HT-29 (cell line): ENCODE results near the gene SLC26A11. TPM values are rescaled to one million over a fixed set of nuclear protein-coding genes. Genes with fewer than 3 reads are reported as not detected.

ENCODE experiments used
- DNase-seq: peaks from one replicate; pipeline ENCODE4 v3.0.0-alpha.2; 2015; ENCODE audit warnings: low spot score
- total RNA-seq: library from RNA; depleted of rRNA; stranded (reverse); fragments of >200 nt; shearing (Covaris generic); gene quantifications from 2 replicates; pipeline ENCODE4 v1.2.3, GENCODE V29; 2014; rRNA removed

SLC26A11 gene
- 0.94 and 2.8 TPM in 2 replicates for total RNA-seq

DNA sequence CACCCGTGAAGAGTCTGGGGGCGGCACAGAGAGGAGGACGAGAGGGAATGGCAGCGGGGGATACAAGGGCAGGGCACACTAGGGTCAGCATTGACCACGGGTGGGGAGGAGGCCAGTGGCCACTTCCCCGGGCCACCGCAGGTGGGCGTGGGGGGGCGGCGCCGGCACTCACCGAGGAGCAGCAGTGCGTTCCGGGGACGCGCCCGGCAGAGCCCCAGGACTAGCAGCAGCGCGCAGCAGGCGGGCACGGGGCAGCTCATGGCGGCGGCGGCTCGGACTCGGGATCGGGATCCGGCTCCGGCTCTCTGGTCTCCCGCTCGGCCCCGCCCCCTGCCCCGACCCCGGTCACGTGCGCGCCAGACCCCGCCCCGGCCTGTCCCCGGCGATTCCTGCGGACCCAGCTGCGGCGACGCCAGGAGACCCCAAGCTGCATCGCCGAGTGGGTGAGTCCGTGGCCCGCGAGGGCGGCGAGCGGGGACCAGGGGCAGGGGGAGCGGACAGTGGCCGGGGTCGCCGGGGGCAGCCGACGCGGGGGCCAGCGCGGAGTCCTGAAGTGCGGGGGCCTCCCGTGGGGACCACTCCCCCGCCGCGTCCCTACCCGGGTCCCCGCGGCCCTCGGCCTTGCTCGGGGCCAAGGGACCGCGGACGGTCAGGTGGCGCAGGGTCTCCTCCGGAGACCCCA is at the start of gene SLC26A11, which contains the start of gene SGSH:
Gene SLC26A11, plus strand, starts transcription at position 374 of the 682 bp plus-strand sequence. CDS start 1,134 bp downstream, outside the sequence.
Gene SGSH, minus strand, starts transcription at position 280 of the 682 bp plus-strand sequence. Its CDS starts 20 bp downstream, at position 260.
- DNase-seq = peak; percentile 15

DNA sequence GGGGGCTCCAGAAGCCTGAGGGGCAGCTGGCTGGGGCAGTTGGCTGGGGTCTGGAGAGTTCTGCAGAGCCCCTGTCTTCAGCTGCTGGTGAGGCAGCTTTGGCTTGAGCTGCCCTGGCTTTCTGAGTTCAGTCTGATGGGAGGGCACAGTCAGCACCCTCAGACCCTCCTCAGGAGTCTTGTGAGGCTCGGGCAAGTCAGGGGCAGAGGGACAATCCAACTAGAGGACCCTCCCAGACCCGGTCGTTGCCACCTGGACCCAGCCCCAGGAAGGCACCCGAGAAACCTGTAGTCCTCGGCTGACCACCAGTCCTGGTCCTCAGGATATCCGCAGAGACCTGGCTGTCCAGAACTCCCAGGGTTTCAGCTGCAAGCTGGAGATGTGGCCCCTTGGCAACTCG is 48.5 kb upstream of the SLC26A11 start:
- DNase-seq = no peak

DNA sequence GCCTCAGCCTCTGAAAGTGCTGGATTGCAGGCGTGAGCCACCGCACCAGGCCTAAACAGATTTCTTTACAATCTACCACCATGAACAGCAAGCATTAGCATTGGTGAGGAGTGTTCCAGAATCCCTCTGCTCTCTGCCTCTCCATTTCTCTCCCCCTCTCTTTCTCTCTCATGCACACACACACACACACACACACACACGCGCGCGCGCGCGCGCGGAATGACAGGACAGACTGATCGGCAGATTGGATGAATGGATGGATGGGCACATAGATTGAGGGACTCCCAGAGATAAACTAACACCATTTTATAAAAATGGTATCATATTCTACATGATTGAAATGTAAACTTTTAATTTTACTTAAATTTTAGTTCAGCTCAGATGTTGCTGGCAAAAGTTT is 47.1 kb upstream of the SLC26A11 start:
- DNase-seq = no peak

DNA sequence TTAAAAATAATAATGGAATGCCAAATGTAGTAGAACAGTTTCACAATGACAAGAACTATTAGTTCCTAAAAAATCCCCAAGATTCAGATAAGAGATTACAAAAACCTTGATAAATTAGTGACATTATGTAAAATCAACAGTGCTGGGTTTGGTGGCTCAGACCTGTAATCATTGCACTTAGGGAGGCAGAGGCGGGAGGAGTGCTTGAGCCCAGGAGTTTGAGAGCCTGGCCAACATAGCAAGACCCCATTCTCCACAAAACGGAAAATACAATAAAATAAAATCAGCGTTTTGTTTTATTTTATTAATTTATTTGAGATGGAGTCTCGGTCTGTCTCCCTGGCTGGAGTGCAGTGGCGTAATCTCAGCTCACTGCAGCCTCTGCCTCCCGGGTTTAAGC is 46.3 kb upstream of the SLC26A11 start:
- no peak for DNase-seq

DNA sequence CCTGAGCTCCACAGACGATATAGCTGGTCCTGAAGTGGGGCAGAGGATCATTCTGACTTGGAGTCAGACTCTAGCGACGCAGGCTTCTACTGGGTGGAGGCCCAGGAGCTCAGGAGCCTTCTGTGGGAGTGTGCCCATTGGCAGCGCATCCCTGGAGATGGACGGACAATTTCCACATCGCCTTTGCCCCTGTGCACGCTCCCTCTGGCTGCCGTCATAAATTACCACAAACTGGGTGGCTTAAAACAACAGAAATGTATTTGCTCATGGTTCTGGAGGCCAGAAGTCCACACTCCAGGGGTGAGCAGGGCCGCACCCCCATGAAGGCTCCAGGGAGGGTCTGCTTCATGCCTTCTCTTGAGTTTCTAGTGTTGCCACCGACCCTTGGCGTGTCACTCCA is 43.5 kb upstream of the SLC26A11 start:
- no peak for DNase-seq

DNA sequence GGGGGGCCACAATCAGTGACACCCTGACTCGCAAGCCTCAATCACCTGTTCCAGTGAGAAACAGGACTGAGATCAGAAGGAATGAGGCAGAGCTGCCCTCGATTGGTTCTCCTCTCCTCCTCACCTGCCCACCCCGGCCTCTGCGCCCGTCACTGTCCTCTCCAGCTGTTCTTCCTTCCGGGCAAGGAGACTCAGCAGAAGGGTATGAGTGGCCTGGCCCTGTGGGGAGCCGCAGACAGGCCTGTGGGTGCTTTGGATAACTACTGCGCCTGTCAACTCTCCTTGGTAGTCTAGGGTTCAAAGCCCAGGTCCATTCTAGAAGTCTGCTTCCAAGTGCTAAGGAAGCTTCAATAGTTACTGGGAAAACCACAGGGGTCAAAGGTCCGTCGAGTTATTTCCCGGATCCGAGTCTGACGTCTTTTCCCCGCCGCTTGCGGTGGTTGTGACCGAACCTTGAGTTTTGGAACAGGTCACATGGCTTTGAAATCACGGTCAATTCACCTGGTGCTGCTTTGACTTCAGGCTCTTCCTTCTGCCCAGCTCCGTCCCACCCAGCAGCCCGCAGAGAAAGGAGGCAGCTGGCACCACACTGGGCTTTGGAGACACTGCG is 42.1 kb upstream of the SLC26A11 start:
- DNase-seq = peak; percentile 67

DNA sequence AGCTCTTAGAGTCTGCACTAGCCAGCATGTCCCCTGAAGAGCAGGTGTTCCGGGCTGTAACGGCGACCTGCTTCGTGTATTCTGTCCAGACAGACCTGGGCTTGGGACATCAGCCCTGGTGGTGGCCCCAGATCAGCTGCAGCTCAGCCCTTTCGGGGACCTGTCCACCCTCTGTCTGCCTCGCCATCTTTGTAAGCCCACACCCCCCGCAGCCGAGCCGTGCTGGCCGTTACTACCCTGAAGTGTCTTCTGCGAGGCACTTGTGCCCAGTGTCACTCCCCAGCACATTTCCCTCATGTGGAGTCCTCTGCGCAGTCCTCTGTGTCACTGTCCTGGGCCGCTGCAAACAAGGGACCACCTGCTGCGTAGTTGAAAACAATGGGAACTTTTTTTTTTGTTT is 40.0 kb upstream of the SLC26A11 start:
- no peak for DNase-seq

DNA sequence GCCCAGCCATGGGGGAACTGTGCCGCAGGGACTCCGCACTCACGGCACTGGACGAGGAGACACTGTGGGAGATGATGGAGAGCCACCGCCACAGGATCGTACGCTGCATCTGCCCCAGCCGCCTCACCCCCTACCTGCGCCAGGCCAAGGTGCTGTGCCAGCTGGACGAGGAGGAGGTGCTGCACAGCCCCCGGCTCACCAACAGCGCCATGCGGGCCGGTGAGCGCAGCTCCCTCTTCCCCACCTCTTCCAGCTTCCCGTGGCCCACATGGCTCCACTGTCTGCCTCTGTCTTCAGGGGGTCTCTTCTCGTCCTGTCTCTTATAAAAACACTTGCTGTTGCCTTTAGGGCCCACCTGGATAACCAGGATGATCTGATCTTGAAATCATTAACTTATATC is 38.8 kb upstream of the SLC26A11 start:
- DNase-seq = no peak

DNA sequence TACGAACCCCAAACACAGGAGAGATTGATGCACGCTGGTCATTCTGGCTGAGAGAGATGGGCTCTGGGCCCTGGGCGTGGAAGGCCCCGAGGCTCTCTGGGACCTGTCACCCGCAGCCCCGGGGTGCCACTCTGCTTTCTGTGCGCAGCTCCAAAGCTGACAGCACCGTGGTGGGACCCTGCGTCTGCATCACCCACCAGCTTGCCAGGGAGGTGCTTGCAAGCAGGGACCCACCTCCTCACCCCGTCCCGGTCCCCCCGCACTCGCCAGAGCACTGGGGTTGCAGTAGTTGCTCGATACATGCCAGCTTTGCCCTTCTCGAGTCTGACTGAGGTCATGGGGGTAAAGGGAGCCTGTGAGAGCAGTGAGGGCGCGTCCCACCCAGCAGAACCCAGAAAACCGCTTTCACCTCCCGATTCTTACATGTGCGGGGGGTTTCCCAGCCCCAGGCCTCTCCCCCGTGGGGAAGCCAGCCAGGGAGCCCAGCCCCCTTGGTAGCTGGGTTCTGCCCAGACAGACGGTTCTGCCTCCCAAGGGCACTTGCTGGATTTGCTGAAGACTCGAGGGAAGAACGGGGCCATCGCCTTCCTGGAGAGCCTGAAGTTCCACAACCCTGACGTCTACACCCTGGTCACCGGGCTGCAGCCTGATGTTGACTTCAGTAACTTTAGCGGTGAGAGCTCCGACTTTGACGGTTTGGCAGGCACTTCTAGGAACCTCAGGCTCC is 37.9 kb upstream of the SLC26A11 start:
- DNase-seq = no peak

DNA sequence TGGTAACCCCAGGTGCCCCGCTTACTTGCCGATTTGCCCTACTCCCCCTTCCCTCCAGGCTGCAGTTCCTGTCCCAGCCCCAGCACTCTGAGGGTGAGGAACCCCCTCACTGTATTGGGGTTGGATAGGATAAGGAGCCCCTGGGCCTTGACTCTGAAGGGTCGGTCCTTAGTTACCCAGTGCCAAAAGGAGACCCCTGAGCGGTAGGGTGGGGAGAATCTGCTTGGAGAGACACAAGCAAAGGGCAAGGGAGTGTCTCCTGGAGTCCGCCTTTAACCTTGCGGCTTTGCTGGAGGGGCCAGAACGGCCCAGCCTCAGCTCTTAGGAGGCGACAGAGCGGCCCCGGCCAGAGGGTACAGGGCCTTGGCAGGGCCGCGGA is 37.4 kb upstream of the SLC26A11 start:
- DNase-seq = no peak

DNA sequence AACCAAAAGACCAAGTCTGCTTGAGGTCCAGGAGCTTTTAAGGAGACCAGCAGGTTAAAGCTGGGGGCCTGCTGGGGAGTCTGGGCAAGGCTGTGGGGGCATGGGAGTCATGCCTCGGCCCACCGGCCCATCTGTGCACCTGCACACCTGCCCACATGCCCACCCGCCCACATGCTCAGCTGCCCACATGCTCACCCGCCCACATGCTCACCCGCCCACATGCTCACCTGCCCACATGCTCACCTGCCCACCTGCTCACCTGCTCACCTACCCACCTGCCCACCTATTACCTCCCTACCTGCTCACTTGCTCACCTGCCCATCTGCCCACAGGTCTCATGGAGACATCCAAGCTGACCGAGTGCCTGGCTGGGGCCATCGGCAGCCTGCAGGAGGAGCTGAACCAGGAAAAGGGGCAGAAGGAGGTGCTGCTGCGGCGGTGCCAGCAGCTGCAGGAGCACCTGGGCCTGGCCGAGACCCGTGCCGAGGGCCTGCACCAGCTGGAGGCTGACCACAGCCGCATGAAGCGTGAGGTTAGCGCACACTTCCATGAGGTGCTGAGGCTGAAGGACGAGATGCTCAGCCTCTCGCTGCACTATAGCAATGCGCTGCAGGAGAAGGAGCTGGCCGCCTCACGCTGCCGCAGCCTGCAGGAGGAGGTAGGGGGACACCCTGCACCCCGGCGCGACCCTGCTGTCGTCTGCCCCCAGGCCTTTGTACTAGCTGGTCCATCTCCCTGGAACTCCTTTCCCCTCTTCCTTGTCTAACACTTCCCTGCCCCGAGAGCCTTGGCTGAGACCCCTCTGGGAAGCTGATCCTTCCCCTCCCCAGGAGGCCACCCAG is 36.4 kb upstream of the SLC26A11 start:
- DNase-seq = no peak

DNA sequence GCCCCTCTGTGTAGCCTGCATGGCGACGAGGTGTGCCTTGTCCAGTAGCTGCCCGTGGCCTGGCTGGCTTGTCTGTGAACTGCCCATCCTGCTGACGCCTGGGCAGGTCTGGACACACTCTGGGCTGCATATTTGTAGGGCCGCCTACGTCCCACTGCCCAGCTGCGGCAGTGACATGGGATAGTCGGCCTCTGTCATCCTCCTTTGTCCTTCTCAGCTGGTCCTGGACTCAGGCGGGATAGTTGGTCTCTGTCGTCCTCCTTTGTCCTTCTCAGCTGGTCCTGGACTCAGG is 35.9 kb upstream of the SLC26A11 start:
- DNase-seq = no peak

DNA sequence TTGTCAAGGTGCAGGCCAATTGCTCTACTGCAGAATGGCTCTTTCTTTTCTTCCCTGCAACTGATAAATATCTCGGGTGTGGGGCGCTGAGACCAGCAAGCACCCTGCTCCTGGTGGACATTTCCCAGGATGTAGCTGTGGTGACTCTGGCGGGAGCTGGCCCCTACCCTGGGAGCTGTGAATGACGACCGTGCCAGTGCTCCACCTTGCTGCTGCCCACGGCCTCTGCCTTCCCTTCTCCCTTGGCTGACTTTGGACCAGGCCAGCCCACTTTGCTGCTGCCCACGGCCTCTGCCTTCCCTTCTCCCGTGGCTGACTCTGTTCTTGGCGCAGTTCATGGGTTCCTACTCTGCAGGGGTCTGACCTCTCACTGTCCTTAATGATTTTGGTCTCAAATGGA is 34.3 kb upstream of the SLC26A11 start:
- no peak for DNase-seq

DNA sequence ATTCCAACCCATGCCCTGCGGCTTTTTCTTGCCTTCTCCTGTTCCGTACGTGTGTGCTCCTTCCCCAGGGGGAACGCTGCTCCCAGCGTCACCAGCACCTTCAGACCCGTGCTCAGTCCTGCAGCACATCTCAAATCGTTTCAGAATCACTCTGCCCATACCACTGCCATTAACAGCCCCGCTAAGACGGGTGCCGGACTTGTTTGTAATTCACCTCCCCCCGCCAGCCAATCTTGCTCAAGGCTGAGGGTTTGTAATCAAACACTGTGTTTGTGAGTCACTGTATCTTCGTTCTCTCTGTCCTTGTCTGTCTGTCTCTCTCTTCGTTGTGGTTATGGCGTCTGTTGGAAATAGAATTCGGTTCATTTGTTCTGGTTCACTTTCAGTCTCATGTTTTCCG is 33.1 kb upstream of the SLC26A11 start:
- DNase-seq = no peak

DNA sequence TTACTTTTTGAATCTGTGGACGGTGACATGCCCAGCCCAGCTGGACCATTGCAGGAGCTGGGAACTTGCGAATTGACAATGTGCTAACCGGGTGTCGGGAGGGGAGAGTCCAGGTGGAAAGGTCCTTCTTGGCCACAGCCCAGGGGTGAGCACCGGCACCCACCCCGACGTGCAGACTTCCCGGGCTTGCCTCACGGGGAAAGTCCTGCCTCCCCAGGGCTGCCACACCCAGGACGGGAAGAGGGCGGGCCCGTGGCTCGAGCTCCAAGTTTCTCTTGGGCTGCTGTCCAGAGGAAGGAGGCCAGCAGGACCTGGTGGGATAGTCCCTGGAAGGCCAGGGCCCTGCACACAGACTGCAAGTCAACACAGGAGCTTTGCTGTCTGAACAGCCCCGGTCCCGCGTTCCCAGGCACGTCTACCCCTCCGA is 32.7 kb upstream of the SLC26A11 start:
- no peak for DNase-seq

DNA sequence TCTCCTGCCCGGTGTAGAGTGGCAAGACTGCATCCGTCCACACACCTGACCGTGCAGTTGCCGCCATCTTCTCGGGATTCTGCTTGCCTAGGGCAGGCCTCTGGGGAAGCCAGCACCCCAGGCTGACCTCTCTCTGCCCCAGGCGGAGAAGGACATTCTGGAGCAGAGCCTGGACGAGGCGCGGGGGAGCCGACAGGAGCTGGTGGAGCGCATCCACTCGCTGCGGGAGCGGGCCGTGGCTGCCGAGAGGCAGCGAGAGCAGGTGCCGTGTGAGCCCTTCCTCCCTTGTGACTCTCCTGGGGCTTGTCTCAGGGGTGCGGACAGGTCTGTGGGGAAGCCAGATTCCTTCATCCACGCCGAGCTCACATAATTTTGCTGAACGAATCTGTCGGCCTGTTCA is 30.6 kb upstream of the SLC26A11 start:
- DNase-seq = no peak

DNA sequence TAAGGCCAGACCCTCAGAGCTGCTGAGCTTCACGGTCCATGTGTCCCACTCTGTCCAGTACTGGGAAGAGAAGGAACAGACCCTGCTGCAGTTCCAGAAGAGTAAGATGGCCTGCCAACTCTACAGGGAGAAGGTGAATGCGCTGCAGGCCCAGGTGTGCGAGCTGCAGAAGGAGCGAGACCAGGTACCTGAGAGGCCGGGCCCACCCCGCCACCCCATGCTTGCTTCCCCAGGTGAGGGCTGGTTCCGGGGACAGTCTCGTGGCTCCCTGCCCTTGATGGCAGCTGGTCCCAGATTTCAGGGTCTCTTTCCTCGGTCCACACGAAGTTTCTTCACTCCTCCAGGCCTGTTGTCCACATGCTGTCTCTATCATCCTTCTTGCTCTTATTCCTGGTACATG is 29.5 kb upstream of the SLC26A11 start:
- no peak for DNase-seq

DNA sequence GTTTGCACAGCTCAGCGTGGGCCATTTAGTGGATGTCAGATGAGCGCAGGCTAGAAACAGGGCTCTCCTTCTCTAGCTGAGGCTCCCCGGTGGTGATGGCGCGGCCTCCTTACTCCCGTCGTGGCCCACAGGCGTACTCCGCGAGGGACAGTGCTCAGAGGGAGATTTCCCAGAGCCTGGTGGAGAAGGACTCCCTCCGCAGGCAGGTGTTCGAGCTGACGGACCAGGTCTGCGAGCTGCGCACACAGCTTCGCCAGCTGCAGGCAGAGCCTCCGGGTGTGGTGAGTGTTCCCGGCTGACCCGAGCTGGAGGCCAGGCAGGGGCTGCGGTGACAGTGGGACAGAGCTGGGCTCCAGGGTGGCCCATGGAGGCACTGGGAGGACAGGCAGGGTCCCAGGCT is 29.0 kb upstream of the SLC26A11 start:
- no peak for DNase-seq

DNA sequence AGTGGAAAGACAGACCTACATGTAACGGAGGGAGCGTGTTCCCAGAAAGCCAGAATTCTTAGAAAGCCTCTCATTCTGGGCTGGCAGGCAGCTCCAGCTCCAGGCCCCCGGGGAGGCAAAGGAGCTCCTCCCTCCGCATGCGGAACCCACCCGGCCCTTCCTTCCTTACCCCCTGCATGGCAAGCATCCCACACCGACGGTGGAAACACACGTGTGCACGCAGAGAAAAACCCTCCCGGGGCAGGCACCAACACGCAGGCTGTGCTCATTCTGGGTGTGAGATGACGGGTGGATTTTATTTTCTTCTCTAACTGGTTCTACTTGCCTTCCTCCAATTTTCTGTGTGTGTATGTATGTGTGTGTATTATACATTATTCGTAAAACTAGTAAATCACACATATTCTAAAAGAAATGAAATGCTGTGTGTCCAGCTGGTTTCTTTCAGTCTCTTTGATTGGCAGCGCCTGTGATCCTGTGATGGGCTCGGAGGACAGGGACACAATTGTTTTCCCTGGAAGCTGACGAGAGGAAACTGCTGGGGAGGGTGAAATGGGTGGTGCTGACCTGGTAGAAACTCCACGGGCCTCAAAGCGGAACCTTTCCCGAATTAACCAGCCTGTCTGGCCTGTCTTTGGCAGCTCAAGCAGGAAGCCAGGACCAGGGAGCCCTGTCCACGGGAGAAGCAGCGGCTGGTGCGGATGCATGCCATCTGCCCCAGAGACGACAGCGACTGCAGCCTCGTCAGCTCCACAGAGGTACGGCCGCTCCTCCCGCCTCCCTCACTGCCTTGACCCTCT is 28.2 kb upstream of the SLC26A11 start:
- peak; percentile 30 for DNase-seq

DNA sequence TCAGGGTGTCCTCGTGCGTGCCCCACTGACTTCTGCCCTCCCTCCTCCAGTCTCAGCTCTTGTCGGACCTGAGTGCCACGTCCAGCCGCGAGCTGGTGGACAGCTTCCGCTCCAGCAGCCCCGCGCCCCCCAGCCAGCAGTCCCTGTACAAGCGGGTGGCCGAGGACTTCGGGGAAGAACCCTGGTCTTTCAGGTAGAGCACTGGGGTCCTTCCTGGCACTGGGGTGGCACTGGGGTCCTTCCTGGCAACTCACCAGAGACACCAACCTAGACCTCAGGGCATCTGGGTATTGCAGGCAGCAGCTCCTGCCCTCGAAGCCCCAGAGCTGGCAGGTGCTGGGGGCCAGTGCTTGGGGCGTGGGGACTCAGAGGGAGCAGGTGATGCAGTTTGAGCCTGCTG is 25.1 kb upstream of the SLC26A11 start:
- no peak for DNase-seq
